Neural progenitor cell (in vitro differentiated cells): Measurements from ENCODE around the gene TMEM269. TPM values are rescaled to one million over a fixed set of nuclear protein-coding genes. Genes with fewer than 3 reads are reported as not detected.

Experiments
- DNase-seq: peaks from one replicate; pipeline ENCODE4 v3.0.0-alpha.2; 2016; ENCODE audit warnings: low spot score
- H2AFZ ChIP-seq: fragments of 200-600 bp; sonication (generic); replicated peaks from 2 replicates; pipeline ENCODE4 v1.6.1; 2016; ENCODE audit warnings: antibody characterized with exemption
- H3F3A ChIP-seq: fragments of 200-600 bp; sonication (generic); 2 replicates; pipeline ENCODE4 v1.6.1; 2016; ENCODE audit warnings: antibody characterized with exemption, low read depth
- H3K27ac ChIP-seq: fragments of 200-600 bp; sonication (generic); 2 replicates; pipeline ENCODE4 v1.5.1; 2016; ENCODE audit warnings: mild to moderate bottlenecking
- H3K27me3 ChIP-seq: fragments of 200-600 bp; sonication (generic); 2 replicates; pipeline ENCODE4 v1.6.1; 2016; ENCODE audit warnings: mild to moderate bottlenecking, moderate library complexity
- H3K36me3 ChIP-seq: fragments of 200-600 bp; sonication (generic); 2 replicates; pipeline ENCODE4 v1.5.1; 2016
- H3K4me1 ChIP-seq: fragments of 200-600 bp; sonication (generic); 2 replicates; pipeline ENCODE4 v1.6.1; 2016; ENCODE audit warnings: mixed run types
- H3K4me2 ChIP-seq: fragments of 200-600 bp; sonication (generic); 2 replicates; pipeline ENCODE4 v1.6.1; 2016
- H3K4me3 ChIP-seq: fragments of 200-600 bp; sonication (generic); 2 replicates; pipeline ENCODE4 v1.5.1; 2016
- H3K79me2 ChIP-seq: fragments of 200-600 bp; sonication (generic); 2 replicates; pipeline ENCODE4 v1.6.1; 2016; ENCODE audit warnings: low read depth
- H3K9ac ChIP-seq: fragments of 200-600 bp; sonication (generic); 2 replicates; pipeline ENCODE4 v1.6.1; 2016
- H3K9me3 ChIP-seq: fragments of 200-600 bp; sonication (generic); 2 replicates; pipeline ENCODE4 v1.5.1; 2016; ENCODE audit warnings: low read depth
- H4K20me1 ChIP-seq: fragments of 200-600 bp; sonication (generic); 2 replicates; pipeline ENCODE4 v1.6.1; 2016; ENCODE audit warnings: low read depth
- H3K27ac Mint-ChIP-seq: 3 replicates; pipeline ENCODE4 v1.8.0; 2021; ENCODE audit warnings: mixed read lengths
- H3K27me3 Mint-ChIP-seq: 2 replicates; pipeline ENCODE4 v1.8.0; 2022; ENCODE audit warnings: low read depth, mild to moderate bottlenecking, inconsistent platforms, moderate library complexity, mixed read lengths; ENCODE audit not compliant: insufficient read depth
- H3K36me3 Mint-ChIP-seq: 3 replicates; pipeline ENCODE4 v1.8.0; 2021; ENCODE audit warnings: mixed read lengths
- H3K4me1 Mint-ChIP-seq: 3 replicates; pipeline ENCODE4 v1.8.0; 2021; ENCODE audit warnings: mixed read lengths
- H3K4me3 Mint-ChIP-seq: 3 replicates; pipeline ENCODE4 v1.8.0; 2021; ENCODE audit warnings: mild to moderate bottlenecking, moderate library complexity, mixed read lengths
- H3K9me3 Mint-ChIP-seq: 3 replicates; pipeline ENCODE4 v1.8.0; 2020; ENCODE audit warnings: mixed read lengths
- CTCF ChIP-seq: fragments of 200-600 bp; sonication (generic); IDR thresholded peaks from 2 replicates; pipeline ENCODE4 v1.5.1; 2017; ENCODE audit warnings: antibody characterized with exemption, mild to moderate bottlenecking
- EZH2 ChIP-seq: fragments of 200-600 bp; sonication (generic); IDR thresholded peaks from 2 replicates; pipeline ENCODE4 v1.6.1; 2017; ENCODE audit warnings: antibody characterized with exemption, mild to moderate bottlenecking, moderate library complexity
- EZH2phosphoT487 ChIP-seq: fragments of 200-600 bp; sonication (generic); IDR thresholded peaks from 2 replicates; pipeline ENCODE4 v1.6.1; 2017; ENCODE audit warnings: antibody characterized with exemption
- total RNA-seq: library from RNA; depleted of rRNA; stranded (reverse); fragments of >200 nt; gene quantifications from 2 replicates; pipeline ENCODE4 v1.2.3, GENCODE V29; 2015; ENCODE audit warnings: low replicate concordance

Gene TMEM269
- total RNA-seq, 1 donor from 2014 or later, result 0.47 TPM

GRCh38 chr1:42779725-42780124 is 5.1 kb upstream of the TMEM269 start:
- Mint-ChIP-seq H3K9me3 (no peaks in the 10 kb centered on the region), H3K27me3 (no peaks in the 10 kb centered on the region), H3K4me3 (no peak overlapping the region), H3K4me1 (no peaks in the 10 kb centered on the region), H3K27ac (no peak overlapping the region), H3K36me3 (peaks cover 40% of the 10 kb centered on the region)
- H3K9me3 ChIP-seq, result no peaks in the 10 kb centered on the region
- no peak for DNase-seq
- no peaks in the 10 kb centered on the region for H3K4me1 ChIP-seq
- peaks cover 6% of the 10 kb centered on the region for H4K20me1 ChIP-seq
- no peak overlapping the region for H3K4me3 ChIP-seq
- H3K36me3 ChIP-seq, result no peaks in the 10 kb centered on the region
- H3K27ac ChIP-seq, result no peak overlapping the region
- peaks cover 4% of the 10 kb centered on the region for H3F3A ChIP-seq
- H3K9ac ChIP-seq, result no peak overlapping the region
- no peak overlapping the region for H3K4me2 ChIP-seq
- no peak for TF ChIP-seq EZH2
- H3K79me2 ChIP-seq, result no peaks in the 10 kb centered on the region
- H2AFZ ChIP-seq, result no peak overlapping the region
- H3K27me3 ChIP-seq, result no peaks in the 10 kb centered on the region

DNA sequence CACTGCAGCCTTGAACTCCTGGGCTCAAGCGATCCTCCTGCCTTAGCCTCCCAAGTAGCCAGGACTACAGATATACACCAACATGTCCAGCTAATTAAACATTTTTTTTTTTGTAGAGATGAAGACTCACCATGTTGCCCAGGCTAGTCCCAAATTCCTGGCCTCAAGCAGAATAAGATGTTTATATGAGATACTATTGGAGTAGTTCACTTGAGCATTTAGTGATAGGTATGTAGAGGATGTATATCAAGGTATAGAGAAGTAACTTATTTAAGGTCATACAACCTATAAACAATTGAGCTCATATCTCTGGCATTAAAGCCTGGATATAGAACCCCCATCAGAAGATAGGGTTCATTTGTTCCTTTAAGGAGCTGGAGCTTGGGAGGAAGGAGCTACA is 4.6 kb upstream of the TMEM269 start:
- H2AFZ ChIP-seq, result no peak overlapping the region
- H3K79me2 ChIP-seq, result no peaks in the 10 kb centered on the region
- H3K4me1 Mint-ChIP-seq, result no peaks in the 10 kb centered on the region
- no peak overlapping the region for H3K27ac ChIP-seq
- no peaks in the 10 kb centered on the region for H3K9me3 ChIP-seq
- peaks cover 6% of the 10 kb centered on the region for H4K20me1 ChIP-seq
- H3K27me3 ChIP-seq, result no peaks in the 10 kb centered on the region
- H3K4me3 ChIP-seq, result no peak overlapping the region
- H3F3A ChIP-seq, result peaks cover 4% of the 10 kb centered on the region
- no peaks in the 10 kb centered on the region for H3K9me3 Mint-ChIP-seq
- TF ChIP-seq EZH2 (no peak), EZH2phosphoT487 (no peak), CTCF (no peak)
- no peak overlapping the region for H3K4me3 Mint-ChIP-seq
- H3K9ac ChIP-seq, result no peak overlapping the region
- no peaks in the 10 kb centered on the region for H3K27me3 Mint-ChIP-seq
- peaks cover 36% of the 10 kb centered on the region for H3K36me3 Mint-ChIP-seq
- H3K4me1 ChIP-seq, result no peaks in the 10 kb centered on the region
- no peak overlapping the region for H3K27ac Mint-ChIP-seq
- no peak overlapping the region for H3K4me2 ChIP-seq
- no peak for DNase-seq
- H3K36me3 ChIP-seq, result no peaks in the 10 kb centered on the region

DNA sequence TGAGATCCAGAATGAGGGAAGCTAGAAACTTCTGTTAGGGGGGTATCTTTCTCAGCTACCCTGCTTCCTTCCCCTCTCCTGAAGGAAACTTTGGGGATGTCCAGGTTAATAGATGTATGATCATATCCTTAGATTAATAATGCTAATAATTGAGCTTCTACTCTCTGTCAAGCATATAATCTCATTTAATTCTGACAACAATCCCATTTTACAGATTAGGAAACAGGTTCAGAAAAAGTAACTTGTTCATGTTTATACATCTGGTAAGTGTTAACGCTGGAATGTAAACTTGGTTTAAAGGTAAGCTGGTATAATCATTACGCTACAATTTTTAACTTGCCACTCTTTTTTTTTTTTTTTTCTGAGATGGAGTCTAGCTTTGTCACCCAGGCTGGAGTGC is 1.7 kb upstream of the TMEM269 start:
- Mint-ChIP-seq H3K27me3 (peaks cover 4% of the 10 kb centered on the region), H3K4me1 (no peaks in the 10 kb centered on the region), H3K4me3 (no peak overlapping the region), H3K9me3 (no peaks in the 10 kb centered on the region), H3K36me3 (peaks cover 30% of the 10 kb centered on the region), H3K27ac (no peak overlapping the region)
- H3F3A ChIP-seq, result no peaks in the 10 kb centered on the region
- H2AFZ ChIP-seq, result no peak overlapping the region
- H4K20me1 ChIP-seq, result no peaks in the 10 kb centered on the region
- H3K9me3 ChIP-seq, result no peaks in the 10 kb centered on the region
- H3K36me3 ChIP-seq, result no peaks in the 10 kb centered on the region
- no peak for DNase-seq
- H3K4me2 ChIP-seq, result no peak overlapping the region
- no peak overlapping the region for H3K4me3 ChIP-seq
- H3K27me3 ChIP-seq, result no peaks in the 10 kb centered on the region
- no peak overlapping the region for H3K9ac ChIP-seq
- H3K79me2 ChIP-seq, result no peaks in the 10 kb centered on the region
- no peaks in the 10 kb centered on the region for H3K4me1 ChIP-seq
- TF ChIP-seq EZH2phosphoT487 (no peak), EZH2 (no peak), CTCF (no peak)
- no peak overlapping the region for H3K27ac ChIP-seq

DNA sequence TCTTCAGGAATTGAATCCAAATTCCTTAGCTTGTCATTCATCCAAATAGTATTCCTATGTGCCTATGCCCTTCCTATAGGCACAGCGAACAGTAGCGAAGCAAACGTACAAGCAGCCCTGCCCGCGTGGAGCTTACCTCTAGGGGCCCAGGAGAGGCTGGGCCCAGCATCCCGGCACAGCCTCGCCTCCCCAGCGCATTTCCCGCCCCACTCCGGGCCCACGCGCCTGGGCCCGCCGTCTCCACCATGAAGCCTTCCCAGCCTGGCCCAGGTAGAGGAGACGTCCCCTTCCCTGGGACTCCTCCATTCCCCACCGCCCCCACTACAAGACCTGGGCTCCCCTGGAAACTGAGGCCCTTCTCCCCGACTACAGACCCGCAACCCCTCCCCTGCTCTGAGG is 245 bp upstream of the TMEM269 start:
- H3K9ac ChIP-seq, result no peak overlapping the region
- H3K36me3 Mint-ChIP-seq, result peaks cover 22% of the 10 kb centered on the region
- H3K27ac ChIP-seq, result no peak overlapping the region
- no peaks in the 10 kb centered on the region for H3K36me3 ChIP-seq
- peaks cover 4% of the 10 kb centered on the region for H3K27me3 Mint-ChIP-seq
- no peaks in the 10 kb centered on the region for H3K4me1 ChIP-seq
- TF ChIP-seq CTCF, result no peak
- no peak for TF ChIP-seq EZH2
- TF ChIP-seq EZH2phosphoT487, result no peak
- no peak for DNase-seq
- H3K4me2 ChIP-seq, result no peak overlapping the region
- H3K4me3 Mint-ChIP-seq, result no peak overlapping the region
- H3K4me3 ChIP-seq, result no peak overlapping the region
- H4K20me1 ChIP-seq, result no peaks in the 10 kb centered on the region
- no peaks in the 10 kb centered on the region for H3F3A ChIP-seq
- H3K4me1 Mint-ChIP-seq, result no peaks in the 10 kb centered on the region
- H3K27ac Mint-ChIP-seq, result no peak overlapping the region
- no peaks in the 10 kb centered on the region for H3K79me2 ChIP-seq
- no peaks in the 10 kb centered on the region for H3K9me3 ChIP-seq
- H3K9me3 Mint-ChIP-seq, result no peaks in the 10 kb centered on the region
- no peak overlapping the region for H2AFZ ChIP-seq
- H3K27me3 ChIP-seq, result no peaks in the 10 kb centered on the region
